HEK293 (cell line): ENCODE measurements around the gene B4GALNT2.
A peak's percentile ranks its signal among the peaks of the same experiment; 100 is the strongest.

Experiments used
- BCL11B ChIP-seq: fragments of 450-650 bp; formaldehyde crosslinking; IDR thresholded peaks from 2 replicates; pipeline ENCODE4 v1.5.1; 2016; ENCODE audit warnings: low read depth, missing biosample characterization, missing genetic modification characterization
- KLF9 ChIP-seq: fragments of 450-650 bp; formaldehyde crosslinking; IDR thresholded peaks from 2 replicates; pipeline ENCODE4 v1.5.1; 2016; ENCODE audit warnings: missing biosample characterization, missing genetic modification characterization, low read depth
- ZBTB8A ChIP-seq: fragments of 450-650 bp; formaldehyde crosslinking; IDR thresholded peaks from 2 replicates; pipeline ENCODE4 v1.5.1; 2016; ENCODE audit warnings: missing biosample characterization, missing genetic modification characterization
- ZFP41 ChIP-seq: fragments of 450-650 bp; formaldehyde crosslinking; IDR thresholded peaks from 2 replicates; pipeline ENCODE4 v1.5.1; 2016; ENCODE audit warnings: missing biosample characterization, missing genetic modification characterization, borderline replicate concordance
- ZNF140 ChIP-seq: fragments of 450-650 bp; formaldehyde crosslinking; IDR thresholded peaks from 2 replicates; pipeline ENCODE4 v1.5.1; 2016; ENCODE audit warnings: missing biosample characterization, missing genetic modification characterization
- ZNF157 ChIP-seq: fragments of 450-650 bp; formaldehyde crosslinking; IDR thresholded peaks from 2 replicates; pipeline ENCODE4 v1.5.1; 2016; ENCODE audit warnings: missing biosample characterization, missing genetic modification characterization
- ZNF184 ChIP-seq: fragments of 450-650 bp; IDR thresholded peaks from 2 replicates; pipeline ENCODE4 v1.5.1; 2018; ENCODE audit warnings: missing biosample characterization, mild to moderate bottlenecking, missing genetic modification characterization
- ZNF23 ChIP-seq: fragments of 450-650 bp; formaldehyde crosslinking; IDR thresholded peaks from 2 replicates; pipeline ENCODE4 v1.5.1; 2016; ENCODE audit warnings: missing biosample characterization, missing genetic modification characterization, borderline replicate concordance
- ZNF391 ChIP-seq: fragments of 450-650 bp; formaldehyde crosslinking; IDR thresholded peaks from 2 replicates; pipeline ENCODE4 v1.5.1; 2016; ENCODE audit warnings: low read depth, missing biosample characterization, missing genetic modification characterization, borderline replicate concordance
- ZNF843 ChIP-seq: fragments of 450-650 bp; formaldehyde crosslinking; IDR thresholded peaks from 2 replicates; pipeline ENCODE4 v1.5.1; 2016; ENCODE audit warnings: missing biosample characterization, missing genetic modification characterization
- TF ChIP-seq, protein P1 (sequence below): fragments of 450-650 bp; formaldehyde crosslinking; IDR thresholded peaks from 2 replicates; pipeline ENCODE4 v1.5.1; 2016; ENCODE audit warnings: missing biosample characterization, missing genetic modification characterization
- TF ChIP-seq, protein P2 (sequence below): fragments of 450-650 bp; formaldehyde crosslinking; IDR thresholded peaks from 2 replicates; pipeline ENCODE4 v1.5.1; 2016; ENCODE audit warnings: missing biosample characterization, missing genetic modification characterization, borderline replicate concordance
- TF ChIP-seq, protein P3 (sequence below): fragments of 450-650 bp; formaldehyde crosslinking; IDR thresholded peaks from 2 replicates; pipeline ENCODE4 v1.5.0; 2017; ENCODE audit warnings: missing biosample characterization, missing genetic modification characterization, borderline replicate concordance
- TF ChIP-seq, protein P4 (sequence below): fragments of 450-650 bp; formaldehyde crosslinking; IDR thresholded peaks from 2 replicates; pipeline ENCODE4 v1.5.1; 2017; ENCODE audit warnings: missing biosample characterization, missing genetic modification characterization
- TF ChIP-seq, protein P5 (sequence below): fragments of 450-650 bp; formaldehyde crosslinking; IDR thresholded peaks from 2 replicates; pipeline ENCODE4 v1.5.1; 2016; ENCODE audit warnings: missing biosample characterization, missing genetic modification characterization
- TF ChIP-seq, protein P6 (sequence below): fragments of 450-650 bp; formaldehyde crosslinking; IDR thresholded peaks from 2 replicates; pipeline ENCODE4 v1.5.1; 2016; ENCODE audit warnings: missing biosample characterization, missing genetic modification characterization, borderline replicate concordance
- TF ChIP-seq, protein P7 (sequence below): fragments of 450-650 bp; IDR thresholded peaks from 2 replicates; pipeline ENCODE4 v1.5.1; 2018; ENCODE audit warnings: missing biosample characterization, mild to moderate bottlenecking, missing genetic modification characterization
- TF ChIP-seq, protein P8 (sequence below): fragments of 450-650 bp; formaldehyde crosslinking; IDR thresholded peaks from 2 replicates; pipeline ENCODE4 v1.5.1; 2016; ENCODE audit warnings: missing biosample characterization, missing genetic modification characterization

Gene B4GALNT2

DNA sequence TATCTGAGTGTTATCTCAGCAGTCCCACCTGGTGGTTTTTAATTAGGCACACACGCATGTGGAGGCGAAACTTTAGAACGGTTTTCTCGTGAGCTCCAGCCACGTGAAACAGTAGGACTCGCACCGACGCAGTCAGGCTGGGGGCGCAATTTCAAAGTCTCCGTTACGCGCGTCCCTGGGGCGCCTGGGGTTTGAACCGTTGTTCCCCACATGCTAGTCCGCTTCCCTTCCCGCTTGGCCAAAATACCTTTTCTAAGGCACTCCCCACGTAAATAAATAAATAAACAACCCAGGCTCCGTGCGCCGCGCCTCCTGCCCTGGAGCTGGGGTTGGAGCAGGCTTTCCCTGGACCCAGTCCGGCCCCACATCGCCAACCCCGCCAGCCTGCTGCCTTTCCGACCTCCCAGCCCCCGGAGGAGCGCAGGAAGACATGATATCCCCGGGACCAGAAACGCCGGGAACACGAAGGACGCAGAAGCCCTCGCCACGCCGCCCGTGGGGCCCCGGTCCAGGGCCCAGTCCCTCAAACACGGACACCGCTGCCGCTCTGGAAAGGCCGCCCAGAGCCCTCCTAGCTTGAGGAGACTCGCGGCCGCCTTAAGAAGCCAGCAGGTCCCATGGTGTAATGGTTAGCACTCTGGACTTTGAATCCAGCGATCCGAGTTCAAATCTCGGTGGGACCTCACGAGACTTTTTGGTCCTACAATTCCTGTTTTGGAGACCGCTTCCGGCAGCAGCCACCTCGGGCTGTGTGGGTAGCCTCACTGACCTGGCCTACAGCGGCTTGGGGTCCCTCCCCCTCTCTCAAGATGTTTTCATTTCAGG lies 59.6 kb downstream of the B4GALNT2 start (continued):
- TF ChIP-seq ZNF391 (peak; percentile 93; the same call in 1 of the 2 replicates), ZNF23 (no peak), ZFP41 (no peak), ZNF140 (tag by site-specific recombination) (no peak), ZNF184 (tag by site-specific recombination) (peak; percentile 74; the same call in 1 of the 2 replicates), BCL11B (tag by site-specific recombination) (peak; percentile 66; the same call in 1 of the 2 replicates), KLF9 (tag by site-specific recombination) (no peak; the same call in 1 of the 2 replicates), ZNF843 (peak; percentile 31; the same call in 1 of the 2 replicates), ZNF157 (tag by site-specific recombination) (no peak), ZBTB8A (tag by site-specific recombination) (peak; percentile 47; the same call in 1 of the 2 replicates)
- TF ChIP-seq, protein P1, sequence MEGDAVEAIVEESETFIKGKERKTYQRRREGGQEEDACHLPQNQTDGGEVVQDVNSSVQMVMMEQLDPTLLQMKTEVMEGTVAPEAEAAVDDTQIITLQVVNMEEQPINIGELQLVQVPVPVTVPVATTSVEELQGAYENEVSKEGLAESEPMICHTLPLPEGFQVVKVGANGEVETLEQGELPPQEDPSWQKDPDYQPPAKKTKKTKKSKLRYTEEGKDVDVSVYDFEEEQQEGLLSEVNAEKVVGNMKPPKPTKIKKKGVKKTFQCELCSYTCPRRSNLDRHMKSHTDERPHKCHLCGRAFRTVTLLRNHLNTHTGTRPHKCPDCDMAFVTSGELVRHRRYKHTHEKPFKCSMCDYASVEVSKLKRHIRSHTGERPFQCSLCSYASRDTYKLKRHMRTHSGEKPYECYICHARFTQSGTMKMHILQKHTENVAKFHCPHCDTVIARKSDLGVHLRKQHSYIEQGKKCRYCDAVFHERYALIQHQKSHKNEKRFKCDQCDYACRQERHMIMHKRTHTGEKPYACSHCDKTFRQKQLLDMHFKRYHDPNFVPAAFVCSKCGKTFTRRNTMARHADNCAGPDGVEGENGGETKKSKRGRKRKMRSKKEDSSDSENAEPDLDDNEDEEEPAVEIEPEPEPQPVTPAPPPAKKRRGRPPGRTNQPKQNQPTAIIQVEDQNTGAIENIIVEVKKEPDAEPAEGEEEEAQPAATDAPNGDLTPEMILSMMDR (tag by site-specific recombination): peak; percentile 92
- TF ChIP-seq, protein P2, sequence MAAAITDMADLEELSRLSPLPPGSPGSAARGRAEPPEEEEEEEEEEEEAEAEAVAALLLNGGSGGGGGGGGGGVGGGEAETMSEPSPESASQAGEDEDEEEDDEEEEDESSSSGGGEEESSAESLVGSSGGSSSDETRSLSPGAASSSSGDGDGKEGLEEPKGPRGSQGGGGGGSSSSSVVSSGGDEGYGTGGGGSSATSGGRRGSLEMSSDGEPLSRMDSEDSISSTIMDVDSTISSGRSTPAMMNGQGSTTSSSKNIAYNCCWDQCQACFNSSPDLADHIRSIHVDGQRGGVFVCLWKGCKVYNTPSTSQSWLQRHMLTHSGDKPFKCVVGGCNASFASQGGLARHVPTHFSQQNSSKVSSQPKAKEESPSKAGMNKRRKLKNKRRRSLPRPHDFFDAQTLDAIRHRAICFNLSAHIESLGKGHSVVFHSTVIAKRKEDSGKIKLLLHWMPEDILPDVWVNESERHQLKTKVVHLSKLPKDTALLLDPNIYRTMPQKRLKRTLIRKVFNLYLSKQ (tag by site-specific recombination): no peak
- TF ChIP-seq, protein P3, sequence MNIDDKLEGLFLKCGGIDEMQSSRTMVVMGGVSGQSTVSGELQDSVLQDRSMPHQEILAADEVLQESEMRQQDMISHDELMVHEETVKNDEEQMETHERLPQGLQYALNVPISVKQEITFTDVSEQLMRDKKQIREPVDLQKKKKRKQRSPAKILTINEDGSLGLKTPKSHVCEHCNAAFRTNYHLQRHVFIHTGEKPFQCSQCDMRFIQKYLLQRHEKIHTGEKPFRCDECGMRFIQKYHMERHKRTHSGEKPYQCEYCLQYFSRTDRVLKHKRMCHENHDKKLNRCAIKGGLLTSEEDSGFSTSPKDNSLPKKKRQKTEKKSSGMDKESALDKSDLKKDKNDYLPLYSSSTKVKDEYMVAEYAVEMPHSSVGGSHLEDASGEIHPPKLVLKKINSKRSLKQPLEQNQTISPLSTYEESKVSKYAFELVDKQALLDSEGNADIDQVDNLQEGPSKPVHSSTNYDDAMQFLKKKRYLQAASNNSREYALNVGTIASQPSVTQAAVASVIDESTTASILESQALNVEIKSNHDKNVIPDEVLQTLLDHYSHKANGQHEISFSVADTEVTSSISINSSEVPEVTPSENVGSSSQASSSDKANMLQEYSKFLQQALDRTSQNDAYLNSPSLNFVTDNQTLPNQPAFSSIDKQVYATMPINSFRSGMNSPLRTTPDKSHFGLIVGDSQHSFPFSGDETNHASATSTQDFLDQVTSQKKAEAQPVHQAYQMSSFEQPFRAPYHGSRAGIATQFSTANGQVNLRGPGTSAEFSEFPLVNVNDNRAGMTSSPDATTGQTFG (tag by site-specific recombination): peak; percentile 91
- TF ChIP-seq, protein P4, sequence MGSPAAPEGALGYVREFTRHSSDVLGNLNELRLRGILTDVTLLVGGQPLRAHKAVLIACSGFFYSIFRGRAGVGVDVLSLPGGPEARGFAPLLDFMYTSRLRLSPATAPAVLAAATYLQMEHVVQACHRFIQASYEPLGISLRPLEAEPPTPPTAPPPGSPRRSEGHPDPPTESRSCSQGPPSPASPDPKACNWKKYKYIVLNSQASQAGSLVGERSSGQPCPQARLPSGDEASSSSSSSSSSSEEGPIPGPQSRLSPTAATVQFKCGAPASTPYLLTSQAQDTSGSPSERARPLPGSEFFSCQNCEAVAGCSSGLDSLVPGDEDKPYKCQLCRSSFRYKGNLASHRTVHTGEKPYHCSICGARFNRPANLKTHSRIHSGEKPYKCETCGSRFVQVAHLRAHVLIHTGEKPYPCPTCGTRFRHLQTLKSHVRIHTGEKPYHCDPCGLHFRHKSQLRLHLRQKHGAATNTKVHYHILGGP (tag by site-specific recombination): no peak; the same call in 1 of the 2 replicates
- TF ChIP-seq, protein P5, sequence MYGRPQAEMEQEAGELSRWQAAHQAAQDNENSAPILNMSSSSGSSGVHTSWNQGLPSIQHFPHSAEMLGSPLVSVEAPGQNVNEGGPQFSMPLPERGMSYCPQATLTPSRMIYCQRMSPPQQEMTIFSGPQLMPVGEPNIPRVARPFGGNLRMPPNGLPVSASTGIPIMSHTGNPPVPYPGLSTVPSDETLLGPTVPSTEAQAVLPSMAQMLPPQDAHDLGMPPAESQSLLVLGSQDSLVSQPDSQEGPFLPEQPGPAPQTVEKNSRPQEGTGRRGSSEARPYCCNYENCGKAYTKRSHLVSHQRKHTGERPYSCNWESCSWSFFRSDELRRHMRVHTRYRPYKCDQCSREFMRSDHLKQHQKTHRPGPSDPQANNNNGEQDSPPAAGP (tag by site-specific recombination): peak; percentile 91; the same call in 1 of the 2 replicates
- TF ChIP-seq, protein P6, sequence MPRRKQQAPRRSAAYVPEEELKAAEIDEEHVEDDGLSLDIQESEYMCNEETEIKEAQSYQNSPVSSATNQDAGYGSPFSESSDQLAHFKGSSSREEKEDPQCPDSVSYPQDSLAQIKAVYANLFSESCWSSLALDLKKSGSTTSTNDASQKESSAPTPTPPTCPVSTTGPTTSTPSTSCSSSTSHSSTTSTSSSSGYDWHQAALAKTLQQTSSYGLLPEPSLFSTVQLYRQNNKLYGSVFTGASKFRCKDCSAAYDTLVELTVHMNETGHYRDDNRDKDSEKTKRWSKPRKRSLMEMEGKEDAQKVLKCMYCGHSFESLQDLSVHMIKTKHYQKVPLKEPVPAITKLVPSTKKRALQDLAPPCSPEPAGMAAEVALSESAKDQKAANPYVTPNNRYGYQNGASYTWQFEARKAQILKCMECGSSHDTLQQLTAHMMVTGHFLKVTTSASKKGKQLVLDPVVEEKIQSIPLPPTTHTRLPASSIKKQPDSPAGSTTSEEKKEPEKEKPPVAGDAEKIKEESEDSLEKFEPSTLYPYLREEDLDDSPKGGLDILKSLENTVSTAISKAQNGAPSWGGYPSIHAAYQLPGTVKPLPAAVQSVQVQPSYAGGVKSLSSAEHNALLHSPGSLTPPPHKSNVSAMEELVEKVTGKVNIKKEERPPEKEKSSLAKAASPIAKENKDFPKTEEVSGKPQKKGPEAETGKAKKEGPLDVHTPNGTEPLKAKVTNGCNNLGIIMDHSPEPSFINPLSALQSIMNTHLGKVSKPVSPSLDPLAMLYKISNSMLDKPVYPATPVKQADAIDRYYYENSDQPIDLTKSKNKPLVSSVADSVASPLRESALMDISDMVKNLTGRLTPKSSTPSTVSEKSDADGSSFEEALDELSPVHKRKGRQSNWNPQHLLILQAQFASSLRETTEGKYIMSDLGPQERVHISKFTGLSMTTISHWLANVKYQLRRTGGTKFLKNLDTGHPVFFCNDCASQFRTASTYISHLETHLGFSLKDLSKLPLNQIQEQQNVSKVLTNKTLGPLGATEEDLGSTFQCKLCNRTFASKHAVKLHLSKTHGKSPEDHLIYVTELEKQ (tag by site-specific recombination): no peak
- TF ChIP-seq, protein P7, sequence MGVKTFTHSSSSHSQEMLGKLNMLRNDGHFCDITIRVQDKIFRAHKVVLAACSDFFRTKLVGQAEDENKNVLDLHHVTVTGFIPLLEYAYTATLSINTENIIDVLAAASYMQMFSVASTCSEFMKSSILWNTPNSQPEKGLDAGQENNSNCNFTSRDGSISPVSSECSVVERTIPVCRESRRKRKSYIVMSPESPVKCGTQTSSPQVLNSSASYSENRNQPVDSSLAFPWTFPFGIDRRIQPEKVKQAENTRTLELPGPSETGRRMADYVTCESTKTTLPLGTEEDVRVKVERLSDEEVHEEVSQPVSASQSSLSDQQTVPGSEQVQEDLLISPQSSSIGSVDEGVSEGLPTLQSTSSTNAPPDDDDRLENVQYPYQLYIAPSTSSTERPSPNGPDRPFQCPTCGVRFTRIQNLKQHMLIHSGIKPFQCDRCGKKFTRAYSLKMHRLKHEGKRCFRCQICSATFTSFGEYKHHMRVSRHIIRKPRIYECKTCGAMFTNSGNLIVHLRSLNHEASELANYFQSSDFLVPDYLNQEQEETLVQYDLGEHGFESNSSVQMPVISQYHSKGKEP: peak; percentile 40; the same call in 1 of the 2 replicates
- TF ChIP-seq, protein P8, sequence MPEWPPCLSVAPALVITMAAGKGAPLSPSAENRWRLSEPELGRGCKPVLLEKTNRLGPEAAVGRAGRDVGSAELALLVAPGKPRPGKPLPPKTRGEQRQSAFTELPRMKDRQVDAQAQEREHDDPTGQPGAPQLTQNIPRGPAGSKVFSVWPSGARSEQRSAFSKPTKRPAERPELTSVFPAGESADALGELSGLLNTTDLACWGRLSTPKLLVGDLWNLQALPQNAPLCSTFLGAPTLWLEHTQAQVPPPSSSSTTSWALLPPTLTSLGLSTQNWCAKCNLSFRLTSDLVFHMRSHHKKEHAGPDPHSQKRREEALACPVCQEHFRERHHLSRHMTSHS: no peak
- TF ChIP-seq, all 188 proteins: peak for 88
